GM11168 (cell line): ENCODE measurements around the gene FTO.

Experiments used
- in situ Hi-C: fragments of 300-500 bp; cut with MboI; formaldehyde crosslinking; loops from one replicate; pipeline ENCODE4 v1.12.0; 2022; ENCODE audit warnings: low sequenced_read_pairs; ENCODE audit not compliant: unreplicated experiment

The FTO gene

DNA sequence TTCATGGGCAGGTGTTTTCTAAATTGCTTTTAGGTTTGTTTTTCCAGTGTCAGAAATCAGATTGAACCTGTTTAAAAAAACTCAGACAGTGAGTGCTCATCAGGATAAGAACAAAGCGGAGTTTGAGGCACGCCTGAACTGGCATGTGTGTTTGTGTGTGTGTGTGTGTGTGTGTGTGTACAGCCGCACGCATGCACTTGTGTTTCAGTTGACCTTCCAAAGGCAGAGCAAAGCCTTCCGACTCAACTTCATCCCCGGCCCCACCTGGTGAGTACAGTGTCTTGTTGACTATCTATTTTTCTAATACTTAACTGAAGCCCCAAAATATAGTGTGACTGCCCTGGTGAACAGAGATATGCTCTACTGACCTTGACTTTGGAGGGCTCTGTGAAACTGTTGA is 357.5 kb downstream of the FTO start:
- in situ Hi-C loops: no loop called here

DNA sequence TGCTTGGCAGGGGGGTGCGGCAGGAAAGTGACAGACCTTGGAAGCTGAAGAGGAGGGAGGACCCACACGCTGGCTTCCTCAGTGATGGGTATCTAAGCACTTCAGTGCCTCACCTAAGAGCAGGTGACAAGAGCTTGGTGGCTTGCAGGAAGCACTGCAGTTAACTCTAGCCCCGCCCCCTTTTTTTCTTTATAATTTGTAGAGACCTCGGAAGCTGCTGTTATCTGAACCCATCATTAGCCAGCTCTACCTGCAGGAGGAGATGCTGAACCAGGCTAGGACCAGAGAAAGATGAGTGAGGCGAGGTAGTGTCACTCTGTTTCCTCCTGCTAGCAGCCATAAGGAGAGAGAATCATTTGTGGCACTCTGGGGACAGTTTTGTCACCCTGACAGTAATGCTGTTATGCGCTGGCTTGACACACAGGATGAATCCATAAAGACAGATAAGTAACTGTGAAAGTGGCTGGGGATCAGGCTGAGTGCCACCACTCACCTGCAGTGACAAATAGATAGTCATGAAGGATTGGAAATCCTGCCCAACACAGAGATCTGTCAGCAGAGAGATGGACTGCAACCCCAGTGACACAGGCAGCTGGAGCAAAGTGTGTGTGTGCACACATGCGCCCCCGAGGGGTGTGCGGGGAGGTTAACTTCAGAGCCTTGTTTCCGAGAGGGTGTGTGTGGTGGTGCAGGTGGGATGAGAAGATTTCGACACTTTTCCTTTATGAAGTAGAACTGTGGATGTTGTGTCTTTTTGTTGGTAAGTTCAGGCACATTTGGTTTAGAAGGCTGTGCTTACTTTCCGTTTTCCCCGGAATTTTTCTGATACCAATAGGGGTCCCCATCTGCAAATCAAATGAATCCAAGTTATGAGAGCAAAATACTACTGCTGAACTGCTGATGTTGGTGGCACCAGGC is 358.7 kb downstream of the FTO start:
- in situ Hi-C loops: no loop called here

DNA sequence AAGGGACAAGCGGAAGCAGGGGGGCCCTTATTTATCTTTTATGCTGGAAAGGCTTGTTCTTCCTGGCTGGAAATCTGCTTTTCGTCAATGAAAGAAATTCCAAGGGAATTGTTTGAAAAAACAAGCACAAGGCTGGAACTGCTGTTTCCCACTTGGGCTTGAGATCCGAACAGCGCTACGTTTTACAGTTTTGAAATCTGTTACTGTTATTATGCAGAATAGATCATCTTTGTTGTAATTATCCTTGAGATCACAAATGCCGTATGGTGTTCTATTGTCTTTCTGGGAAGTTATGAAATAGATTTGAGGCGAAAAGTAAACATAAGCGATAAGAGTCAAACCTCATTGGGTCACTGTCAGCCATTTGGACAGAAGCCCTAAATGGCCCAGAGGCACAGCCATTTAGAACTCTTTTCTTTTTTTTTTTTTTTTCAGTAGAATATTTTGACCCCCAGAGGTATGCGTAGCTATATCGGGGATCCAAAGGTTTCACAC is 359.4 kb downstream of the FTO start:
- in situ Hi-C loops: no loop called here

DNA sequence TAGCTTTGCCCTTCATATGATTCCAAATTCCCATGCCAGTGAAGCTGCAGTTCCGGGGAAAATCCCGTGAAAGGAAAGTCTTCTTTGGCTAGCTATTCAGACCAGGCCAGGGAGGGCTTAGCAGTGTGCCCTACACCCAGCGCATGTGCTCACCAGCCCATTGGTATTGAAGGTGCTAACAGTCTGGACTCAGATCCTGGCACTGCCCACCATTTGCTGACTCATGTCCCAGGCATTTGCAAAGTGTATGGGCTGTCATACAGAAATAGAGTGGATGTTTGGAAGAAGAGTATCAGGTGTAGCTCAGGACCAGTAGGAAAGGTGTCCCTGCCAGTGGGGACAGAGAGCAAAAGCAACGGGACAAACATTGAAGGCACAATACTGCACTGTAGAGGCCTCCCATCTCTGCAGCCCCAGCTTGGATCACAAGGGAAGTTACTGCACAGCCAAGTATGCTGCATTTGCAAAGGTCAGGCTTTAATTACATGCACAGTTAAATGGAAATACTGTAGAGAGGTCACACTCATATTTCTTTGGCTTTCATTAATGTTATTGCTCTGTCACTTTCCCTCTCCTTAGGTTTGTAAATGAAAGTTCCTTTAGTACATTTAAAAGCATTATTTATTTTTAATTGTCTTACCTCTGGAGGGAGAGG is 362.6 kb downstream of the FTO start:
- in situ Hi-C loops: no loop called here

DNA sequence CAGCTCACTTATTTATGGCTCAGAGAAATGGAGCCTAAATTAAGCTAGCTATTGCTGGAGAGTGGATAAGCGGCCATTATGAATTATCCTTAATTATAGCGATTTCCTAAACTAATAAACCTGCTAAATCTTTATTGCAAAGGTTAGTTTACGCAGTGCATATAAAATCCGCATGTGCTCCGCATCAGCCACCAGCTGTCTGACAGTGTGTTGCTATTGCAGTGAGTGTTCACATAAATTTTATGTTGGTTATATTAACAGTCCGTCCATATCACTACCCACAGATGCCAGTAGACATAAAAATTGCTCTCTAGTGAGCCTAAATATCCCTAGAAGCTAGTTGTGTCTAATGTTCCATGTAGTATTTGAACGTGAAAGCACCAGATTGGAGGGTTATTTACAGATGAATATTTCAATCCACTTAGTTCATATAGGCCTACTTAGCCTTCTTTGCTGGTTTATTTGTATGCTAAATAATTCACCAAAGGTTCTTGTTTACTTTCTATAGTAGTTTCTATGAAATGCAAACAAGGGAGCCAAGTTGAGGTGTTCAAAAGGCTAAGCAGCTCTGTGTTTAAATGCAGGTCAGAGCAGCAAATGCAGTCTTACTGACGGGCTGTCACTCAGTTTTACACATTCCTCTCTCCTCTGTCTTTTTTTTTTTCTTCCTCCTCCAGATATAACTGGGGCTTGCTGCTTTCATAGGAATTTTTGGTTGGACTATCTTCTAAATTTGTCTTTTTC is 363.5 kb downstream of the FTO start:
- in situ Hi-C loops: no loop called here

DNA sequence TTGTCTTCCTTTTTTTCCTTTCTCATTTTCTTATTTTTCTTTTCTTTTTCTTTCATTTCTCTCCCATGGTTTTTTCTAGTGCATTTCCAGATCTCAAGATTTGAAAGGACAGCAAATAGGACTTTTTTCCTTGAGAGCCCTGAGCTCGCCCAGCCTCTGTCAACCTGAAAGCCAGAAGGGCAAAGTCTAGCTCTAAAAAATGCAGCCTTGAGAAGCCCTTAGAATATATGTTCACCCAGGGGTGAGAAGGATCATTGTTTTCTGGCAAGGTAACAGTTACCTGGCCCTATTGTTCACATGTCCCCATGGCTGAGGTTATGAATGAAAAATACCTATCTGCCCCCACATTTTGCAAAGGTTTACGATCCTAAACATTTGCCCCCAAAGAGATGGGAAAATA is 364.3 kb downstream of the FTO start:
- in situ Hi-C loops: no loop called here

DNA sequence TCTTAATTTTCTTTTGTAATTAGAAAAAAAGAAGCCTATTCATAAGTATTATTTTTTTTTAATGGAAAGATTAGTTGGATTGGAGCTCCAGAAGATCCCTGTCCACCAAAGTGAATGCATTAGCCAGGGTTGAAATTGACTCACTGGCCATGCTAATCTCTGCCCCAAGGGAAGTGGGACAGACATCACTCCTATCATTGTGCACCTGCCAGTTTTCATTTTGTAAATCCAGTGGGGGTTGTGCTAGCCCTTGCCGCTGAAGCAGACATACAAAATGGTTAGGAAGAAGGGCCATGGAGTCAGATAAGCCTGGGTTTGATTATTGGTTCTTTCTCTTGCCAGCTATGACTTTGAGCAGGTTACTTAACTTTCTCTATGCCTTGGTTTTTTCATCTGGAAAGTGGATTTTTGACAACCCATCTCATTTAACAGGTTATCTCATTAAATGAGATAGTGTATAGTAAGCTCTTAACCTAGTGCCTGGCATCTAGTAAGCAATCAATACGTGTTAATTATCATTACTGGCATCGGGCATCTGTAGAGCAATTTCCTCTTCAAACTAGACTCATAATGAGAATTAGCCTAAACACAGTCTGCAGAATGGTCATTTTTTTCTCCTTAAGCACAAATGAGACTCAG is 365.8 kb downstream of the FTO start:
- in situ Hi-C loops: no loop called here

DNA sequence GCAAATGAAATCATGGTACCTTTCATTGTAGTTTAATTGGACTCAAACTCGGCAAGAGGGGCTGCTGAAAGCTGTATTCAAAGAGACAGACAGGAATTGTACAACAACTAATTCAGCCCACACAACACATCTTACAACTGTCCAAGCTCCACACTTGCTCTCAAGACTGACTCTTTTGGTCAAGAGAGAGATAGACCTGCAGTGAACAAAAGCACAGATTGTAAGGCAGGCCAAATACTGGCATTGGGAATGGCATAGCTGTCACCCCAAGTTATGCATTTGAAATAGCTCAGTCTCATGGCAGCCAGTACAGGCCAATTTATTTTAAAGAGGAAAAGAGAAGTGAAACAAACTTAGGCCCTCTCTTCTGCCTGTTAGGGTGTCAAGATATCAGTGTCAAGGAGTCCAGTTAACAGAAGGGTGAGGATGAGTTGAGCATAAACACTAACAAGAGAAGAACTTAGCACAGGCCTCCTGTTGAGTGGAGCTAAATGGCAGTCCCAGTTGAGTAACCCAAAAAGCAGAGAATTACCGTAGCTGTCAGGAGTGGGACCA is 366.9 kb downstream of the FTO start:
- in situ Hi-C loops: no loop called here

DNA sequence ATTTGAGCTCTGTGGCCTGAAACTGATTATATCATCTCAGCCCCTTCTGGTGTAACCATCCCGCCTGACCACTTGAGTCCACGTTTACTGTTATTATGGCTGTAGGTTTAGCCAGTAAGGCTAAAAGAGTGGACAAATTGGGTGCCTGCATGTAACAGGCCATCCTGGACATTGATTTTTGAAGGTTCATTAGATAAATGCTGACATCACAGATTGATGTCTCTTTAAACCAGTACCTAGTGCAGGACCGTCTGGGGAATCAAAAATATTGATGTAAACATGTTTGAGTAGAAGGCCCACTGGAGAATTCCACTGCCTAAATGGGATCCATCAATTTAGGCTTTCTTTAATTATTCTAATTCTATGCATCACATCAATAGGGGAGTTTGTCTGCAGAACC is 367.6 kb downstream of the FTO start:
- in situ Hi-C loops: no loop called here

DNA sequence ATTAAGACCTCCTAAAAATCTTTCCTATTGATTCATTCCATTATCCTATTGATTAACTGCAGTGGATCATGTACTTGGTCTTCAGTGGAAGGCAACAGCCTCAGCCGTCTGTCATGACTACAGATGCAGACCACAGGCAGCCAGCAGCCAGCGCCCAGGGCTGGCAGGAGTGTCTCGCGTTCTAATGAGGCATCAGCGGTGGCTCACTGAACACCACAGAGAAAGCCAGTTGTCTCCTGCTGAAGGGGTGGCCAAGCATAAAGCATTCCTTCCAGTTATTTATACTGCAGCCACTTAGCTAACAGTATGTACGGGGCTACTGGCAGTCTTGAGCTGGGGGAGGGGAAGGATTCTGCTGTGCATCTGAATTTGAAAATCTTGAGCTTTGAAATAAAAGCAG is 368.3 kb downstream of the FTO start:
- in situ Hi-C loops: no loop called here

DNA sequence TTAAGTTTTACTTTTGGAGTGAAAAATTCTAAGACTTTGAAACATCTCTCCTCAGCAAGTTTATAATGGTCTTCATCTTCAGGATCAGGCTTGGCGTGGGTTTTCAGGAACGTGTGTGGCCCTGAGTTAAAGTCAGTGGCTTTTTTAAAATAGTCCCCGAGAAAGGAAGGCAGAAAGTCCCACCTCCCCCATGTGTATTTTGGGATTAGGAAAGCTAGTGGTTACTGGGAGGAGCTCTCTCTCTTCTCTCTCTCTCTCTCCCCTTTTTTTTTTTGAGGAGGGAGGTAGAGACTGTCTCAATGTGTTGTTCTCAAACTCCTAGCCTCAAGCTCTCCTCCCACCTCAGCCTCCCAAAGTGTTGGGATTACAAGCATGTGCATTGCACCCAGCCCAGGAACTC is 369.4 kb downstream of the FTO start:
- in situ Hi-C loops: no loop called here

DNA sequence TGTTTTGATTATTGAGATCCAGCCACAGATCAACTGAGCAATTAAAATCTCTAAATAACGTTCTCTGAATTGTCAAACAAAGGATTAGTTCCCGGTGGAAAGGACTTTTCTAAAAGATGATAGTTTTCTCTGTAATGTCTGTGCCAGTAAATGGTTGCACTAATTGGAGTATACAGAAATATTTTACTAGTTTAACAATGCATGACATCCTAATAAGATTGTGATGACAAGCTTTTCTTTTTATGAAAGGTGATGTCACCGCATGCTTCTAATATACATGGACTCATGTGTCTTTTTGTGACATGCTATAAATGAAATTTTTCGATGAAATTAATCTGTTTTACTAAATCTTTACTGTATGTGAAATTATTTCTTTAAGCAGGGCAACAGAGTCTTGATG is 371.5 kb downstream of the FTO start:
- in situ Hi-C loops: no loop called here

DNA sequence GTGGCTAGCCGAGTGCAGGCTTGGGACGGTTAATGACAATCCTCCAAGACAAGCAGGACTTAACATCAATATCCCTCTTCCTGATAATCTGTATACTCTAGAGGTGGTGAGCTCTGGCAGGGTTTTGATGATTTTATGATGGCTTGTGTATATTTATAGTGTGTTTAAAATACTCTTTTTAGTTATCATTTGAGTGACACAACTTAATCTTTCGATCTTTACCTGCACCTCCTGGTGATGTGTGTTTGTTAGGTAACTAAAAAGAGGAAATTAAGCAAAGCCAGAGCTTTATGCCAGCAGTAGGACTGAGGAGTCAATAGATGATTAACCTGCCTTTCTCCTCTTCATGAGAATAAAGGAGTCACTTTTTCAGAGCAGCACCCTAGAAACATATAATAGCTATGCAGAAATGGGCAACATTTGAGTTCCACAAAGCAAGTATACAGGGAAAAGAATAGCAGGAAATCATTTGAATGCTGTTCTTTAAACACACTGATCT is 372.1 kb downstream of the FTO start:
- in situ Hi-C loops: no loop called here

DNA sequence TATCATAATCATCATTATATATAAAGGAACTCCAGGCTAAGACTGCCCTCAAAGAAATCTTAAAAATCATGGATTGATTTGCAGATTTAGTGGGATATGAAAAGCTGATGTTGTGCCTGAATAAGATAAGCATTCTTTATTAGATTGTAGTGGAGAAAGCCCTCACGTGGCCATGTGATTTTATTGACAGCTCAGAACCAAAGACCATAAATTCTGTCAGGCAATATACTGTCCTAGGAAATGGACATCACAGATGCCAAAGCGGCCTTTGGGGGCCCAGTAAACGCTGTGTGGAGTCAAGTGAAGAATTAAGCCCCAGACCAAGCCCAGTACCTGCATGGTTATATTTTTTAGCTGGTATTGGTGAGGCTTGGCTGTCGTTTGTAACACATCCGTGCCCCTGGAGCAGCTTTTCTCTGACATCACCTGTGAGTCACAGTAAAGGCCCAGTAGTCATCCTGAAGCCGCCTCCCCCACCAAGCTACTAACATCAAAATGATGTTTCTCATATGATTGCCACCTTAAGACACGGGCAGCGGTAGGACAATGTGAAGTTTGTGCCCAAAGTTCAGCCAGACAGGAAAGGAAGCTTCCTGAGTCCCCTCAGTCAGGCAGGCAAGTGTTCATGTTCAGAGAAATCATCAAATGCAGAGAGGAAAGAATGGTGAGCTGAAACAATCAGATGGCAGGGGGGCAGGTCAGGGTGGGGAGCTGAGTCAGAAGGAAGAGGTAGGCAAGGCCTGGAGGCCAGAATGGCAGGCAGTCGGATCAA is 373.3 kb downstream of the FTO start:
- in situ Hi-C loops: no loop called here

DNA sequence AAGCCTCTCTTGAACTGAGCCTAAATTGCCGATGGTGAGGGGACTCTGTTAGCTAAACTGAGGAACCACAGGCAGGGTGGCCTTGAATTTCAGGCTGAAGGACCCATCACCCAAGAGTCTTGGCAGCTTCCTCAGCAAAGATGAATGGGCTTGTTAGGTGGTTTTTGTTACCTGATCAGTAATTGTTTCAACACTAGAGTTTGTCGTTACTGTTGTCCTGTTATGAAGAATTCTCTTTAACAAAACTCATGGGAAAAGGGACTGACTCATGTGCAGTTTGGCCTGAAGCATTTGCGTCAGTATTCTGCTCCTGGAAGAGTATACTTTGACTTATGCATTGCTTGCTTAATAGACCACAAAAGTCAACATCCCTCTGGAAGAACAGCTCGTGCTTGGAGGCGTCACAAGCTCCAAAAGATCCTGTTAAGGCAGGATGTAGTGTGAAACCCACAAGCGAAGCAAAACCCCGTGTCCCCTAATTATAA is 376.6 kb downstream of the FTO start:
- in situ Hi-C loops: no loop called here

DNA sequence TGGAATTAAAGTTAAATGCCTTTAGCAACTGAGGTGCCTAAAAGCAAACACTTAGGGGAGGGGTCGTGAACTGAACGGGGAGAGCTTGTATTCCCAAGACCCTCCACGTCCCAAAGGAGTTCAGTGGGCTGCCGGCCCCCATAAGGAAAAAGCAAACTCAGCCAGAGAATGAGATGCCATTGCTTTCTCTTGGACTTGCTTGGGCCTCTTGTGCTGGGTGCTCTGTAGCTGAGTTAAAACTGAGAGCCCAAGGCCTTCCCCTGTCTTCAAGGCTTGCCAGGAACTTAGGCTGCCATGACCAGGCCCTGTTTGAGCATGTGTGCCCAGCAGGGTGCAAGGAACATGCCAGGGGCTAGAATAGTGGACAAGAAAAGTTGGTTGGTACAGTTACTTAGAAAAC is 382.8 kb downstream of the FTO start:
- in situ Hi-C loops: no loop called here

DNA sequence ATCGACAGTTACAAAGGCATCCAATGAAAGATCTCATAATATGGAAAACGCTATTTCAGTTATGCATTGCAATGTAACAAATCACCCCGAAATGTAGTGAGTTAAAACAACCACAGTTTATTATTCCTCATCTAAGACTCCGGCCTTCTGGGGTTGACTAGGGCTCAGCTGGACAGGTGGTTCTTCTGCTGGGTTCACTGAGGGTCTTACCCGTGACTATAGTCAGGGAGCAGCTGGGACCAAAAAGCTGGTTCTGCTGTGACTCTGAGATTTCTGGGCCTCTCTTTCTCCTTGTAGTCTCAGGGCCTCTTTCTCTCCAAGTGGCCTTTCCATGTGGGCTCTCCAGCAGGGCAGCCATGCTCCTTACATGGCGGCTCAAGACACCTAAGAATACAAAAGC is 386.6 kb downstream of the FTO start:
- in situ Hi-C loops: no loop called here

DNA sequence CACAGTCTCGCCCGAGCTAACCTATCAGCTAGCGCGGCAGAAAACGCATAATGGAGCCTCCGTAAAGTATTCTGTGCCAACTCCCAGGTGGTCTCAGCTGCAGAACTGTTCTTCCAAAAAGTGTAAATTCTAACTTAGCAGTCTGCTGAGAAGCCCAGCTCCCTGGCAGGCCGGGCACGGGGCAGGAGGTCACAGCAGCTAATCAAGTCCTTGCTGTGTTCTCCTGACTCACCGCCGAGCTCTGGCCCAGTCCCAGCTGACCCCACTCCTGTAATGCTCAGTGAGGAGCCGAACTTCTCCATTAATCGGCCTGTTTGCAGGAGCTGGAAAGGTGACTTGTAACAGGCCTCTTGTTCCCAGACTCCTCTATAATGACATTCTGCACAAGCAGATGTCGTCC is 389.3 kb downstream of the FTO start:
- in situ Hi-C loops: no loop called here

DNA sequence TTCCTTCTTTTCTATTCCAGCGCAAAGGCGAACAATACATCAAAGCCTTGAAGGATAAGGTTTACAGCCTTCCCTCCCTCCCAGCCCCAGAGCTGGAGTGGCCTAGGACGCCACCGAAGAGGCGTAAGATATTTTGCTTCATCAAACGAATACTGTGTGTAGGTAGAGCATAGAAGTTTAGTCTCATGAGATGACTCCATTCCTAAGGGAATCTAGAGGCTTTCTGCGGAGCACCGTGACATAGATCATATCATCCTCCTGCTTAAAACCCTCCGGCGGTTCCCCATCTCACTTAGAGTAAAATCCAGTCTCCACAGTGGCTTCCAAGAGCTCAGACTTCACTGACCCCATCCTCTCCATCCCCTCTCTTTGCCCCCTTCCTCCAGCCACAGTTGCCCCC is 390.7 kb downstream of the FTO start:
- in situ Hi-C loops: no loop called here
